WERI-Rb-1 (cell line): Measurements from ENCODE around the gene ME3.
A peak's percentile ranks its signal among the peaks of the same experiment; 100 is the strongest.

Source experiments
- DNase-seq: peaks from one replicate; pipeline ENCODE4 v3.0.0-alpha.2; 2020
- H3K27ac ChIP-seq: fragments of 250-450 bp; sonication (Bioruptor Pico); 2 replicates; pipeline ENCODE4 v1.5.1; 2020; ENCODE audit warnings: mild to moderate bottlenecking, moderate library complexity
- H3K27me3 ChIP-seq: fragments of 250-450 bp; sonication (Bioruptor Pico); 2 replicates; pipeline ENCODE4 v1.5.1; 2021; ENCODE audit warnings: mild to moderate bottlenecking, low read depth, moderate library complexity; ENCODE audit not compliant: insufficient read depth, severe bottlenecking
- H3K36me3 ChIP-seq: fragments of 250-450 bp; sonication (Bioruptor Pico); 2 replicates; pipeline ENCODE4 v1.5.1; 2020; ENCODE audit warnings: mild to moderate bottlenecking, moderate library complexity
- H3K4me3 ChIP-seq: 2 replicates; pipeline ENCODE4 v1.5.1; 2011; ENCODE audit warnings: low read depth, mild to moderate bottlenecking, control low read depth, low read length
- H3K9me3 ChIP-seq: fragments of 250-450 bp; sonication (Bioruptor Pico); 2 replicates; pipeline ENCODE4 v1.5.1; 2021; ENCODE audit warnings: mild to moderate bottlenecking, moderate library complexity; ENCODE audit not compliant: severe bottlenecking
- CTCF ChIP-seq: IDR thresholded peaks from 2 replicates; pipeline ENCODE4 v1.5.1; 2011; ENCODE audit warnings: low read depth, mild to moderate bottlenecking, control low read depth, inconsistent platforms, low read length

ME3 gene

GRCh38 chr11:86606270-86606835, 66.1 kb downstream of the ME3 start:
- Histone ChIP-seq H3K36me3 (no peaks in the 10 kb centered on the region), H3K9me3 (no peaks in the 10 kb centered on the region), H3K27me3 (no peaks in the 10 kb centered on the region), H3K4me3 (no peak overlapping the region), H3K27ac (no peak overlapping the region)
- DNase-seq, result no peak
- no peak for TF ChIP-seq CTCF

- Histone ChIP-seq H3K27me3 (no peaks in the 10 kb centered on the region), H3K36me3 (no peaks in the 10 kb centered on the region), H3K9me3 (no peaks in the 10 kb centered on the region), H3K27ac (peak overlapping the region; percentile 71), H3K4me3 (no peak overlapping the region)
- no peak for TF ChIP-seq CTCF
- peak; percentile 81 for DNase-seq
These were observed 75.4 kb downstream of the ME3 start for GRCh38 chr11:86596861-86597586.

- Histone ChIP-seq H3K4me3 (no peak overlapping the region), H3K27ac (peak overlapping the region; percentile 71), H3K27me3 (no peaks in the 10 kb centered on the region), H3K9me3 (no peaks in the 10 kb centered on the region), H3K36me3 (no peaks in the 10 kb centered on the region)
- no peak for TF ChIP-seq CTCF
- no peak for DNase-seq
These were observed 76.5 kb downstream of the ME3 start for GRCh38 chr11:86595955-86596354.

GRCh38 chr11:86595451-86595850, 77.0 kb downstream of the ME3 start:
- peak; percentile 76 for DNase-seq
- Histone ChIP-seq H3K27ac (peak overlapping the region; percentile 71), H3K9me3 (no peaks in the 10 kb centered on the region), H3K36me3 (no peaks in the 10 kb centered on the region), H3K27me3 (no peaks in the 10 kb centered on the region), H3K4me3 (no peak overlapping the region)
- no peak for TF ChIP-seq CTCF

GRCh38 chr11:86594746-86595145, 77.7 kb downstream of the ME3 start:
- Histone ChIP-seq H3K27me3 (no peaks in the 10 kb centered on the region), H3K36me3 (no peaks in the 10 kb centered on the region), H3K27ac (no peak overlapping the region), H3K4me3 (no peak overlapping the region), H3K9me3 (no peaks in the 10 kb centered on the region)
- TF ChIP-seq CTCF, result no peak
- DNase-seq, result no peak
